Gastrocnemius medialis (tissue), 4 donors: Measurements from ENCODE around the gene GLT6D1.

Experiments used
- POLR2A ChIP-seq, 2 donors: fragments of 450-650 bp; IDR thresholded peaks; one replicate each; pipeline ENCODE4 v1.6.1; 2017; ENCODE audit warnings: antibody characterized with exemption in 2 of 2, mild to moderate bottlenecking in 2 of 2, moderate library complexity in 2 of 2
- TF ChIP-seq, protein P1 (sequence below), 5 experiments: fragments of 450-650 bp in 3 of 5; fragments of 200-600 bp in 2 of 5; sonication (generic) in 2 of 5; IDR thresholded peaks in 4 of 5; conservative IDR thresholded peaks in 1 of 5; 1 replicate in 4 of 5; 2 replicates in 1 of 5; pipeline ENCODE4 v1.5.1; 2016 to 2019; ENCODE audit warnings: antibody characterized with exemption in 5 of 5, mild to moderate bottlenecking in 3 of 5, moderate library complexity in 3 of 5

DNA sequence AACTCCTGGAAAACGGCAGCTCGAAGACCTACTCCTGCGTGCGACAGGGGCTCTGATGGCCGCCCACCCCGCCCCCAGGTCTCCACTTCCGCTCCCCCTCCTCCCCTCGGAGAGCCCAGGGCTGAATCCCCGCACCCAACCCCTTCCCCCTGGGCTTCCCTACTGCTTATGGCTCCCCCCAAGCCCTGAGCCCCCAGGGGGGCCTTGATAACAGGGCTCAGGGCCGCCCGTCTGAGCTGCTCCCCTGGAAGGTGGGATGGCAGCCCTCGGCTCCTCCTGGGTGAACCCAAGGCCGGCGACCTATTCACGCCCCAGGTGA lies 30.4 kb downstream of the GLT6D1 start:
- TF ChIP-seq, protein P1, sequence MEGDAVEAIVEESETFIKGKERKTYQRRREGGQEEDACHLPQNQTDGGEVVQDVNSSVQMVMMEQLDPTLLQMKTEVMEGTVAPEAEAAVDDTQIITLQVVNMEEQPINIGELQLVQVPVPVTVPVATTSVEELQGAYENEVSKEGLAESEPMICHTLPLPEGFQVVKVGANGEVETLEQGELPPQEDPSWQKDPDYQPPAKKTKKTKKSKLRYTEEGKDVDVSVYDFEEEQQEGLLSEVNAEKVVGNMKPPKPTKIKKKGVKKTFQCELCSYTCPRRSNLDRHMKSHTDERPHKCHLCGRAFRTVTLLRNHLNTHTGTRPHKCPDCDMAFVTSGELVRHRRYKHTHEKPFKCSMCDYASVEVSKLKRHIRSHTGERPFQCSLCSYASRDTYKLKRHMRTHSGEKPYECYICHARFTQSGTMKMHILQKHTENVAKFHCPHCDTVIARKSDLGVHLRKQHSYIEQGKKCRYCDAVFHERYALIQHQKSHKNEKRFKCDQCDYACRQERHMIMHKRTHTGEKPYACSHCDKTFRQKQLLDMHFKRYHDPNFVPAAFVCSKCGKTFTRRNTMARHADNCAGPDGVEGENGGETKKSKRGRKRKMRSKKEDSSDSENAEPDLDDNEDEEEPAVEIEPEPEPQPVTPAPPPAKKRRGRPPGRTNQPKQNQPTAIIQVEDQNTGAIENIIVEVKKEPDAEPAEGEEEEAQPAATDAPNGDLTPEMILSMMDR (IDR thresholded peaks at IDR 0.05 in 4 of 5, conservative IDR thresholded peaks at IDR 0.05 in 1 of 5): no peak
- TF ChIP-seq POLR2A (IDR thresholded peaks at IDR 0.05): no peak
